Cerebellar cortex (tissue), 1 donor: ENCODE data around the gene COPS3.
A peak's percentile ranks its signal among the peaks of the same experiment; 100 is the strongest.
"Not testable (repeated sequence)": the region's sequence is repeated elsewhere in the genome, so short reads cannot be mapped to it uniquely, and the experiment has no call there.

Experiments
- DNase-seq: peaks from one replicate; pipeline ENCODE4 v3.0.0-alpha.2; 2015; ENCODE audit warnings: low spot score

The COPS3 gene

DNA sequence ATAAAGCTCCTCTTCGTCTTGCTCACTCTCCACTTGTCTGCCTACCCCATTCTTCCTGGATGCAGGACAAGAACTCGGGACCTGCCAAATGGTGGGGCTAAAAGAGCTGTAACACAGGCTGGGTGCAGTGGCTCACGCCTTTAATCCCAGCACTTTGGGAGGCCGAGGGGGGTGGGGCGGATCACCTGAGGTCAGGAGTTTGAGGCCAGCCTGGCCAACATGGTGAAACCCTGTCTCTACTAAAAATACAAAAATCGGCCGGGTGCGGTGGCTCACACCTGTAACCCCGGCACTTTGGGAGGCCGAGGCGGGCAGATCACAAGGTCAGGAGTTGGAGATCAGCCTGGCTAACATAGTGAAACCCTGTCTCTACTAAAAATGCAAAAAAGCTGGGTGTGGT lies 20.6 kb upstream of the COPS3 start:
- not testable (repeated sequence) for DNase-seq

DNA sequence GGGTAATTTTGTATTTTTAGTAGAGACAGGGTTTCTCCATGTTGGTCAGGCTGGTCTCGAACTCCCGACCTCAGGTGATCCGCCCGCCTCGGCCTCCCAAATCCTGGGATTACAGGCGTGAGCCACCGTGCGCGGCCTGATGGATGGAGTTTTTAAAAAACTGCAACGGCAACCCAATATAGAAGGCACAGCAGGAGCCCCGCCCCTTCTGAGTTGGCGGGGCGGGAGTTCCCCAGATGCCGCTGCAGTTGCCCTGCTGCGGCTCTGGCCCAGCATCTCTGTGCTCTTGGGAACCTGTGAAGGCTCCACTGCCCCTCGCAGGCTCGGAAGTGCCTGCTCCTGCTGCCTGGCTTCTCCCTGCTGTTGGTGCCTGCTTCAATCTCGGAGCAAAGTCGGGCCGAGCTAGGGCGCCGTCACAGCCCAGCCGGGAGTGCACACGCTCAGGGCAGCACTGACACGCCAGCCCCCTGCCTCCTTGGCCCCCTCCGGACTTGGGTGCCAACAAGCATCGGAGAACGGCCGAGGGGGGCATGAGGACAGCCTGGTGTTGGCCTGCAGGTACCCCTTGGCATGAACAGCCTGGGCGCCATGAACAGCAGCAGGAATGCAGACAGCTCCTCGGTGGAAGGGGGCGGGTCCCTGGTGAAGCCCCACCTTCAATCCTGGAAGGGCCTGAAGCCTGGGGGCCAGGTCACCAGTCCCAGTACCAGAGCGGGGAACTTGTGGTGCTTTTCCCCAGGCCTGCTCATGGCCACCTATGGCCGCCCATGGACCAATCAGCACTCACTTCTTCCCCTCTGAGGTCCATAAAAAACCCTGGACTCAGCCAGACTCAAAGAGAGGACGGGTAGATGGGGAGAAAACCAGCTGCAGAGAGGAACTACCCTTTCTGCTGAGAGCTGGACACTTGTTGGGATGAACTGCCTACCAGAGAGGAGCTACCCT lies 19.9 kb upstream of the COPS3 start:
- DNase-seq, result peak; percentile 89

GRCh38 chr17:17298108-17298507 lies 17.1 kb upstream of the COPS3 start:
- no peak for DNase-seq

DNA sequence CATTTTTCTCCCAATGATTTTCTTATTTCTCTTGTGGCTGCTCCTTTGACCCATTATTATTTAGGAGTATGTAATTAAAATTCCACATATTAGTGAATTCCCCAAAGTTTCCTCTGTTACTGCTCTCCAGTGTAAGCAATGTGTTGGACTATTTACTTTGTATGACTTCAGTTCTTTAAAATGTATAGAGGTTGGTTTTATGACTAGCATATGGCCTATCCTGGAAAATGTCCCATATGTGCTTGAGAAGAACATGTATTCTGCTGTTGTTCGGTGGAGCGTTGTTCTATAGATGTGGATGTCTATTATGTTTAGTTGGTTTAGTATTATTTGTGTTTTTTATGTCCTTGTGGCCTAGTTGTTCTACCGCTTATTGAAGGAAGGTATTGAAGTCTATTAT lies 16.2 kb upstream of the COPS3 start:
- no peak for DNase-seq

GRCh38 chr17:17295141-17295540 lies 14.1 kb upstream of the COPS3 start:
- DNase-seq, result no peak

DNA sequence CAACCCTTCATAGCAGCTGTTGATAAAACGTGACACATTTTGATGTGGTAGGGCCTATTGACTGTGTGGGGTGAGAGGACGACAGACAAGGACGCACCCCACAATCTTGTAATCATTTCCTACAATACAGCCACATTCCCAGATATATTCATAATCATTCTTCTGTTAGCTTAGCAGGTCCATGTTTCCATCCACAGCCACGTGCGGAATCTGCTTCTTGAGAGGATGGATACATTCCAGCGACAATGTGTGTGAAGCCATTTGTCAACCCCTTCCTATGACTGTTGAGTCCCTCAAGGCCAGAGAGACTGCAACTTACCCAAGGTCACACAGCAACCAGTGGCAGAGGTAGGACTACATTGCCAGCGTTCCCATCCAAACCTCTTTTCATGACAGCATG lies 8.7 kb upstream of the COPS3 start:
- no peak for DNase-seq

GRCh38 chr17:17289086-17289485 lies 8.0 kb upstream of the COPS3 start:
- DNase-seq, result no peak

GRCh38 chr17:17285951-17286350 lies 4.9 kb upstream of the COPS3 start:
- DNase-seq, result no peak

GRCh38 chr17:17279316-17279715 lies 1.7 kb downstream of the COPS3 start:
- no peak for DNase-seq

- DNase-seq, result not testable (repeated sequence)
Measured at GRCh38 chr17:17277431-17277830, 3.6 kb downstream of the COPS3 start.

DNA sequence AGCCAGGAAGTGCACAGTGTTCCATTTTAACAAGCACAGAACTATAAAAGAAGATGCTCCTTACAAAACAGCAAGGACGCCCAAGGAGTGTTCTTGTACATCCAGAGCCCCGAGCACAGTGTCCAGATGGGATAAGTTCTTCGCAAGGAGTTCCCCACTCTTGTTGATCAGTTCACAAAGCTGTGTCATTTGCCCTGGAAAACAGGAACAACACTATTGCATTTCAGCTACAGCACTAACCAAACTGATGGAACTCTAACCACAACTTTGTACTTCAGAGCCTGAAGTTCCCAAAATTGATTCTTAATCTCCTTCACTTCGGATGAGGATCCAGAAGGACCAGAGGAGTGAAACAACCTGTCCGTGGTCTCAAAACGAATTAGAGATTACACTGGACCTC lies 5.1 kb downstream of the COPS3 start:
- DNase-seq, result no peak

DNA sequence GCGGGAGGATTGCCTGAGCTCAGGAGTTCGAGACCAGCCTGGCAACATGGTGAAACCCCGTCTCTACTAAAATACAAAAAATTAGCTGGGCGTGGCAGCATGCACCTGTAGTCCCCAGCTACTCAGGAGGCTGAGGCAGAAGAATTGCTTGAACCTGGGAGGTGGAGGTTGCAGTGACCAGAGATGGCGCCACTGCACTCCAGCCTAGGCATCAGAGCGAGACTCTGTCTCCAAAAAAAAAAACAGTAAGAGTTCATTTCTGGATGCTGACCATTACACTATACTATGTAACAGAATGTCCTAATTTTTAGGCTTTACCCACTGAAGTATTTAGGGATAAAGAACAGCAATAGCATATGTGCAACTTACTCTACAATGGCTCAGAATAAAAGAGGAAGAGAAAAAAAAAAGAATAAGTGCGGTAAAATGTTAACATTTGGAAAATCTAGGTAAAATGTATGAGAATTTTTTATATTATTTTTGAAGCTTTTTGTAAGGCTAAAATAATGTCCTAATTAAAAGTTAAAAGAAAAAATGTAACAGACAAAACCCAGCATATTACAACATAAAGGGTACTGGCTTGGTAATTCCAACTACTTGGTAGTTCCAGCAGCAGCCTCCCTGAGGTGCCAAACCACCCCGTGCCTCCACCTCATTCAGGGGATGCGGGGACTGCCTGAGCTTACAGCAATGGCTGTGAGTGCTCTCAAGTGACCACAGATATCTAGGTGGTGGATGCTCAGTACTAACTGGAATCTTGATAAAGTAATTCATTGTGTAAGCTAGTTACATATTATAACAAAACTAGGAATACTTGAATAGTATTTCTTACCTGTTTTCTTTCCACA lies 10.9 kb downstream of the COPS3 start:
- DNase-seq, result no peak

GRCh38 chr17:17264430-17264829 lies 16.6 kb downstream of the COPS3 start:
- DNase-seq, result no peak

DNA sequence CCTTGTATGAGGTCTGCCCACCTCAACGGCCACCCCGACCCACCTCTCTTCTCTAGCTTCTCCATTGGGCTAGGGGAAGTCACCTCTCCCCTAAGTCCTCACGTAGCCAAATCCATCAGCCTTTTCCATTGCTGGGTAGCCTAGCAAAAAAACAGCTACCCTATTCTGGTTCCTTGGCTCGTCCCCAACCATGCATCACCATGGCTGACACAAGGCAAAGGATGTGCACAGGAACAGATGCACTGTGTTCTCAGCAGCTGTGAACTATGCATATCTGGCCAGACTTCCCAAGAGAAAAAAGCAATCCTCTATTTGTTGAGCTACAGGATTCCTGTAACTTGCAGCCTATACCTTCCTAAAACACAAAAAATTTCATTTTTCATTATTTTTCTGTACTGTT lies 22.0 kb downstream of the COPS3 start:
- DNase-seq, result no peak

DNA sequence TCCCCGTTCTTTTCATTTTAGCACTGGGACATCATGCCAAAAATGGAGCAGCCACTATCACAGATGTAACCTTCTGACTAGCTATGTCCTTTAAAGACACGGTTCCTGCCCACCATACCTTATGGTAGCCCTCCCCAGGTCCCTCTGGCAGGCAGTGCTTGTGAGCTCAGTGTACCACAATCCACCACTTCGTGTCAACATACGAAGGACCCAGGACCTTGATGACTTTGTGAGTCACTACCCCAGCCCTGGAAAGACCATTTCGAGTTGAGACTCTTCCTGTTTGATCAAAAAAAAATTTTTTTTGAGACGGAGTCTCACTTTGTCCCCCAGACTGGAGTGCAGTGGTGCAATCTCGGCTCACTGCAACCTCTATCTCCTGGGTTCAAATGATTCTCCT lies 23.0 kb downstream of the COPS3 start:
- DNase-seq, result no peak

- no peak for DNase-seq
Measured at GRCh38 chr17:17256316-17256715, 24.7 kb downstream of the COPS3 start.

- not testable (repeated sequence) for DNase-seq
Measured at GRCh38 chr17:17255689-17256088, 25.4 kb downstream of the COPS3 start.

GRCh38 chr17:17254036-17254435 lies 27.0 kb downstream of the COPS3 start:
- DNase-seq, result no peak

GRCh38 chr17:17253406-17253805 lies 27.6 kb downstream of the COPS3 start:
- no peak for DNase-seq

GRCh38 chr17:17252149-17252661 lies 28.8 kb downstream of the COPS3 start:
- DNase-seq, result no peak

DNA sequence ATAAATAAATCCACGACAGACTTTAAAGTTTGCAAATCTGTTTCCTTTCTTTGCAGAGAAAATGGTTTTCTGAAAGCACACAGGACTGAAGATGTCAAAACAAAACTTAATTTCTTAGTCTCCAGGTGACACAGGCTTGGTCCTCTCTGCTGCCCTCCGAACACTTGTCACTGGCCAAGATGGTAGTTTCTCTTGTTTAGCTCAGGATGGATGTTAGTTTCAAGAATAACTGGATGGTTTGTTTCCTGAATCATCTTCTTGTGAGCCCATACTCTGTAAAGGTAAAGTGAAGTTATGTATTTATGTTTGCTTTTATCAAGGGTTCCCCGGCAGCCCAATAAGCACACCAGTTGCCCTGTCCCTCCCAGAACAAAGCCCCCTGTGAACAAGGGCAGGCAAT lies 34.2 kb downstream of the COPS3 start:
- no peak for DNase-seq

DNA sequence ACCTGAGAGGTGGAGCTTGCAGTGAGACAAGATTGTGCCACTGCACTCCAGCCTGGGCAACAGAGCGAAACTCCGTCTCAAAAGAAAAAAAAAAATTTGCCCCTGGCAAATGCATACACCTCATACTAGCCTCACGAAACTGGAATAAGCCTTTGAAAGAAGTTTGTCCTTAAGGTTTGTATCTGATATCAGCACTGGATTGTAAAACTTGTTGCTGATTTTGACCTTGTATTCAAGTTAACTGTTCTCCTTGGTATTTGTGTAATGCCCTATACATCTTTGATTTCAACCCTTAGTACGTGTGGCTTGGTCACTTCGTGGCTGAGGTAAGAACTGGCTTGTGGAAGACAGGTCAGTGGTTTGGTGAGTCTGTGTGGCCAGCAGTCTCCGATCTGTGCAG lies 37.9 kb downstream of the COPS3 start:
- no peak for DNase-seq

GRCh38 chr17:17242246-17242645 lies 38.8 kb downstream of the COPS3 start:
- no peak for DNase-seq
